Measurements from ENCODE around the gene PPP6R3.

Gene PPP6R3

GRCh38 chr11:68652683-68653156 lies 192.2 kb downstream of the PPP6R3 start:
- no peak for DNase-seq (ENCODE audit: low read depth)

GRCh38 chr11:68653486-68654430 lies 193.2 kb downstream of the PPP6R3 start:
- DNase-seq (ENCODE audit: low read depth), result no peak

- DNase-seq (ENCODE audit: low read depth), result no peak
Observed at GRCh38 chr11:68654978-68655377, 194.4 kb downstream of the PPP6R3 start.

GRCh38 chr11:68655406-68655805 lies 194.9 kb downstream of the PPP6R3 start:
- no peak for DNase-seq (ENCODE audit: low read depth)

GRCh38 chr11:68655806-68656205 lies 195.3 kb downstream of the PPP6R3 start:
- DNase-seq (ENCODE audit: low read depth), result no peak

- DNase-seq (ENCODE audit: low read depth), result no peak
Observed at GRCh38 chr11:68657021-68657780, 196.6 kb downstream of the PPP6R3 start.

GRCh38 chr11:68658097-68658496 lies 197.5 kb downstream of the PPP6R3 start:
- DNase-seq (ENCODE audit: low read depth), result no peak

GRCh38 chr11:68658661-68659060 lies 198.1 kb downstream of the PPP6R3 start:
- DNase-seq (ENCODE audit: low read depth), result peak; percentile 12

- DNase-seq (ENCODE audit: low read depth), result peak; percentile 94
Observed at GRCh38 chr11:68659158-68659921, 198.8 kb downstream of the PPP6R3 start.

- DNase-seq (ENCODE audit: low read depth), result no peak
Observed at GRCh38 chr11:68660066-68660810, 199.7 kb downstream of the PPP6R3 start.

GRCh38 chr11:68661014-68661413 lies 200.5 kb downstream of the PPP6R3 start:
- DNase-seq (ENCODE audit: low read depth), result no peak

GRCh38 chr11:68661697-68662603 lies 201.4 kb downstream of the PPP6R3 start:
- DNase-seq (ENCODE audit: low read depth), result no peak

- DNase-seq (ENCODE audit: low read depth), result no peak
Observed at GRCh38 chr11:68663482-68664010, 203.0 kb downstream of the PPP6R3 start.

GRCh38 chr11:68664141-68664540 lies 203.6 kb downstream of the PPP6R3 start:
- DNase-seq (ENCODE audit: low read depth), result no peak

- no peak for DNase-seq (ENCODE audit: low read depth)
Observed at GRCh38 chr11:68664906-68665305, 204.4 kb downstream of the PPP6R3 start.
